NCI-H748 (cell line): ENCODE data around the gene TMPO.
"Not testable (repeated sequence)": the region's sequence is repeated elsewhere in the genome, so short reads cannot be mapped to it uniquely, and the experiment has no call there.

Source experiments
- DNase-seq: peaks from one replicate; lab custom pipeline; 2025; ENCODE audit not compliant: unreplicated experiment; lab: John Stamatoyannopoulos, UW

Gene TMPO

DNA sequence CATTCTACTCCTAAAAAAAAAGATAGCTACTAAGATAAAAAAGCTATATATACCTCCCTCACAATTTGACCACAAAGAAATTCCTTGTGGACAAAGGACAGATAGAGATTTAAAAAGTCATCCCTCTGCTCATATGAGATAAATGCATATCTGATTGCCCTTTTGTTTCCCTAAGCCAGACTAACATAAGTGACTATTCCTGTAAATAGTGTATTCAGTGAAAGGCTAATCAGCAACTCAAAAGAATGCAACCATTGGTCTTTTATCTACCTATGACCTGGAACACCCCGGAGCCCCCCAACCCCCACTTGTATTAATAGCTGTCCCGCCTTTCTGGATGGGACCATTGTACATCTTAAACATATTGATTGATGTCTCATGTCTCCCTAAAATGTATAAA is 6.3 kb upstream of the TMPO start:
- no peak for DNase-seq

GRCh38 chr12:98511806-98512205 is 3.6 kb upstream of the TMPO start:
- not testable (repeated sequence) for DNase-seq

DNA sequence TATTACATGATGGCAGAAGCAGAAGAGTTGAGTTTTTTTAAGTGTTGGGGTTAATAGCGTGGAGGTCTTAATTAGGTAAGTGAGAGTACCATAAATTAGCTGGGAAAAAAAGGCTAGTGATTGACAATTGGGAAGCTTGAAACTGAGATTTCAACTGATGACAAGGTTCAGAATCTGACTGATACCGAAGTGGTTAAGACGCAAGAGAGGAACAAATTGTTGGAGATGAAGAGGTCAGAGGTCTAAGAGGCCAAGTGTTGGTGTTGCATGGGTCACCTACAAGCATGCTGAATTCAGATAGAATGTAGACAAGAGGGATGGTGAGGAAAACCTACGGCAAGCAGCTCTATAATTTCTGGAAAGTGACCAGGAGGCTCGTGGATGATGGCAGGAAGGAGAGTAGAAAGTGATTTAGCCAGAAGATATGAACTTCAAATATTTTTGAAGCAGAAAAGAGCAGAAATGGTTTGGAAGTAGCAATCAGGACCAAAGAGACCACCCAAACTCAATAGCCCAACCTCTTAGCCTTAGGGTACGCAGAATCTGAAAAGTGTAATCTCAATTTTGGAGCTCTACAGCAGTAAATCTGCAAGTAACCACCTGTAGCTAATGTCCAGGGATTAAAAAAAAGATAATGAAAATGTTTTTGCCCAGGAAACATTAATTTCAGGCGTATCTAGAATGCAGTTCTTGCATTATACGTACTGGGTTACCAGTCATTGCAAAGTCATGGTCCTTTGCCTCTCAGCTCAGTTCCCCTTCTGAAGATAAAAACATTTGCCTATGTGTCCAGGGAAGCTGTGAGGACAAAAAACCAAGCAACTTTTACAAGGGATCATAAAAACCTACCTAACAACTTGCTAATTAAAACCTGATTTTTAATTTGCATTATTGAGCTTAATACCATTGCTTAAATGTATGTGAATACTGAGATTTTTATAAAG is 1.7 kb upstream of the TMPO start:
- peak; percentile 23 for DNase-seq

GRCh38 chr12:98514982-98515286 is 456 bp upstream of the TMPO start:
- no peak for DNase-seq

GRCh38 chr12:98516111-98516873 is 902 bp downstream of the TMPO start:
- peak; percentile 97 for DNase-seq

DNA sequence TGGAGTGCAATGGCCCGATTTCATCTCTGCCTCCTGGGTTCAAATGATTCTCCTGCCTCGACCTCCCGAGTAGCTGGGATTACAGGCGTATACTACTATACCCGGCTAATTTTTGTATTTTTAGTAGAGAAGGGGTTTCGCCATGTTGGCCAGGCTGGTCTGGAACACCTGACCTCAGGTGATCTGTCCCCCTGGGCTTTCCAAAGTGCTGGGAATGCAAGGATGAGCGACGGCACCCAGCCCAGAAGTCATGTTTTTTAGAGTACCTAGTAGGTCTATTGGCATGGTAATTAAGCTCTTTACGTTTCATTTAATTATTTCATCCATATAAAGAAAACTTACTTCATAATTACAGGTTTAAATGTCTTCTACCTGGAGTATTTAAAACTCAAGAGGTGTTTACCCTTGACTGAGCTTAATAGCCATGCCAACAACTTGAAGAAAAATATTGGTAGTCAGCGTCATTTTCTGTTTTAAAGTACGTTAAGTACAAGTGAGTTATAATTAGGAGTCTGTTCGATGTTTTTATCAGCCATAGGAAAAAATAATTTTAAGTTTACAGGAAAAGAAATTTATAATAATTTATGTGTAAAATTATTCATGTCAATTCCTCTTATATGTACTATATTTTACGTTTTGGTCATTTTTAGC is 4.0 kb downstream of the TMPO start:
- peak; percentile 16 for DNase-seq

- DNase-seq: no peak
Observed at GRCh38 chr12:98530068-98530467, 14.7 kb downstream of the TMPO start.

DNA sequence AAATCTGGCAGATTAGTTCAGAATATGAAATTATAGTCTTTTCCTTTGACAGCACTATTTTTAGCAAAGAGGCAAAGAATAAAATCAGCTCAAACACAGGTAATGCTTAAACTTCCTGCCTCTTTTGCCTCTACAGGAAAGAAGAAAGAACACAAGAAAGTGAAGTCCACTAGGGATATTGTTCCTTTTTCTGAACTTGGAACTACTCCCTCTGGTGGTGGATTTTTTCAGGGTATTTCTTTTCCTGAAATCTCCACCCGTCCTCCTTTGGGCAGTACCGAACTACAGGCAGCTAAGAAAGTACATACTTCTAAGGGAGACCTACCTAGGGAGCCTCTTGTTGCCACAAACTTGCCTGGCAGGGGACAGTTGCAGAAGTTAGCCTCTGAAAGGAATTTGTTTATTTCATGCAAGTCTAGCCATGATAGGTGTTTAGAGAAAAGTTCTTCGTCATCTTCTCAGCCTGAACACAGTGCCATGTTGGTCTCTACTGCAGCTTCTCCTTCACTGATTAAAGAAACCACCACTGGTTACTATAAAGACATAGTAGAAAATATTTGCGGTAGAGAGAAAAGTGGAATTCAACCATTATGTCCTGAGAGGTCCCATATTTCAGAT is 17.4 kb downstream of the TMPO start:
- peak; percentile 41 for DNase-seq

DNA sequence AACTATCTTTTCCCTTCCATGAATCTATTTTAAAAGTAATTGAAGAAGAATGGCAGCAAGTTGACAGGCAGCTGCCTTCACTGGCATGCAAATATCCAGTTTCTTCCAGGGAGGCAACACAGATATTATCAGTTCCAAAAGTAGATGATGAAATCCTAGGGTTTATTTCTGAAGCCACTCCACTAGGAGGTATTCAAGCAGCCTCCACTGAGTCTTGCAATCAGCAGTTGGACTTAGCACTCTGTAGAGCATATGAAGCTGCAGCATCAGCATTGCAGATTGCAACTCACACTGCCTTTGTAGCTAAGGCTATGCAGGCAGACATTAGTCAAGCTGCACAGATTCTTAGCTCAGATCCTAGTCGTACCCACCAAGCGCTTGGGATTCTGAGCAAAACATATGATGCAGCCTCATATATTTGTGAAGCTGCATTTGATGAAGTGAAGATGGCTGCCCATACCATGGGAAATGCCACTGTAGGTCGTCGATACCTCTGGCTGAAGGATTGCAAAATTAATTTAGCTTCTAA is 18.4 kb downstream of the TMPO start:
- no peak for DNase-seq

DNA sequence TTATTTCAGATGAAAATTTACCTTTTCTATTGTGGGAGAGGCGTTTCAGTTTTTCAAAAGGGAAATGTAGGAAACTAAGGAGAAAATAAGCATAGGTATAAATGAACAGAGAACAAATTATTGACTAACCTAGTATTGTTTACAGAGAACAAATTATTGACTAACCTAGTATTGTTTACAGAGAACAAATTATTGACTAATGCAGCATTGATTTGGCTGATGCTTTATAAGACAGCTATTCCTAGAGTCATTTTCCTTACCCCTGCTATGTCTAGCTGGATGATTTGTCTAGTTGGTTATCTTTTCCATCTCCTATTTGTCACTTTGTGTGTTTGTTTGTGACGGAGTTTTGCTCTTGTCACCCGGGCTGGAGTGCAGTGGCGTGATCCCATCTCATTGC is 22.6 kb downstream of the TMPO start:
- no peak for DNase-seq

DNA sequence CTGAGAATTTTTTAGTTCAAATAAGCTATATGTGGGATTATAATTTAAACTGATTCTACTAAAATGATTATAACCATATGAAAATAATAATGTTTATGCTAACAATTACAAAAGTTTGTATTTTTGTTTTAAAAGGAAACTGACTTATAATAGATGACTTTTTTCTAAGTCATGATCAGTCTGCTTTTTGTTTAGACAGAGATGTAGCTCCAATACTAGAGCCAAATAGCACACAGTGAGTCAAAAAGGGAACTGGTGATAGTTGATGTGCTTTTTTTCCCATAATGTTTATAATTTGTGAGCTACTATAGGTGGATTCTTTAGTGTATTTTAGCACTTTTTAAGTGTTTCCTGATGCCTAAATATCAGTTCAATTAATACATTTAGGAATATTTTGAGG is 28.3 kb downstream of the TMPO start:
- DNase-seq: no peak

- no peak for DNase-seq
Observed at GRCh38 chr12:98544751-98545150, 29.4 kb downstream of the TMPO start.

GRCh38 chr12:98549371-98550110 is 34.2 kb downstream of the TMPO start:
- DNase-seq: no peak

DNA sequence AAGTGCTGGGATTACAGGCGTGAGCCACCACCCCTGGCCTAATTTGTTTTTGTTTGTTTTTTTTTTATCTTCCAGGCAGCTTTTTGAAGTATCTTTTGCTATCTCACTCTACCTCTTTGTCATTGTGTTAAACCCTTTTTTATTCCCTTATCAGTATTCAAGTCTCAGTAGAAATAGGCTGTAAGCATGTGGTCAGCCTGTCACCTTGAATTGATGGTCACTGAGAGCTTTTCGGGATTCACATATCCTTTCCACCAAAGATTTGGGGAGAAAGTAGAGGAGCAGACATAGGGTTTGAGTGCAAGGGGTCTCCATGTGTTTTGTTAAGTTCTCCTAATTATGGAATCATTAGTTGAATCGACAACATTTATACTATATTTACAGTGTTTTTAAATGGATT is 36.4 kb downstream of the TMPO start:
- no peak for DNase-seq

- DNase-seq: not testable (repeated sequence)
Observed at GRCh38 chr12:98558097-98558496, 42.7 kb downstream of the TMPO start.

- peak; percentile 52 for DNase-seq
Observed at GRCh38 chr12:98559666-98560065, 44.3 kb downstream of the TMPO start.

DNA sequence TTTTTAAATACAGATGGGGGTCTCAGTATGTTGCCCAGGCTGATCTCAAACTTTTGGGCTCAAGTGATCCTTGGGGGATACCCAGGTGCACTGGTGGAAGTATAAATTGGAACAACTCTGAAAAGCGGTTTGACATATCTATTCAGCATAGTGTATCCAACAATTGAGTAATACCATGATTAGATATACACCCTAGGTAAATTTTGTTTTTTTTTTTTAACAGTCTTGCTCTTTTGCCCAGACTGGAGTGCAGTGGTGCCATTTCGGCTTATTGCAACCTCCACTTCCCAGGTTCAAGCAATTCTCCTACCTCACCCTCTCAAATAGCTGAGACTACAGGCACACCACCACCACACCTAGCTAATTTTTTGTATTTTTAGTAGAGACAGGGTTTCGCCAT is 46.5 kb downstream of the TMPO start:
- DNase-seq: no peak

DNA sequence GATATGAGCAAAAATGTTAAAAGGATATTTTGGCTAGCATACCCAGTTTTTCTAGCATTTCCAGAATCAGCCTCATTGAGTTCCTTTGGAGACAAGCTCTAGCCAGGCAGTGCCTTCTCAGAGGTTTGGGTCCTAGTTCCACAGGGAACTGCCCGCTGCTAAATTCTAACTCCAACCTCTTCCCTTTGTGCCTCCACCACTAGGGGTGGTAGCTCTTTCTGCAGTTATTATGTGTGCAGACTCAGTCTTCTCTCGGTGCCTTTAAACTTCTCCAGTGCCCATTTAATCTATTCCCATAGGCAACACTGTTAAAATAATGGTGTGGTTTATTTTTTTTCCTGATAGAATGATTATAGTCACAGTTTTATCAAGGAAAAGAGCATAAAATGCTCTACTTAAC is 56.6 kb downstream of the TMPO start:
- DNase-seq: no peak

DNA sequence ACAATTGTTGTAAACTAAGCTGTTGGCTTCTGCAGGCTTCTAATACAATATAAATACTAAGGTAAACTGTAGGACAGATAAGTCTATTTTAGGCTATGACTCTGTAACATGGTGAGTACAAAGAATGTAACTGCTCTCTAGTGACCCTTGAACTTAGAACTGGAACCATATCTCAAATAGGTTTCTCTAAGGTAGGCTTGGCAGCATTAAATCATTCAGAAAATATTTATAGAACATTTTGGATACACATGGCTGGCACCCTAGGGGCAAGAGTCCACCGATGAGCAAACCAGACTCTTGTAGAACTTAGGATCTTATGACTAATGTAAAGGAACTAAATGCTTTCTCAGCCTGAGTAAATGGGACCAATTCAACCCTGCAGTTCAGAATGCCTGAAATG is 58.7 kb downstream of the TMPO start:
- no peak for DNase-seq

GRCh38 chr12:98575013-98575412 is 59.6 kb downstream of the TMPO start:
- DNase-seq: no peak
